NCI-H526 (cell line): Measurements from ENCODE around the gene COL6A2.
"Not testable (repeated sequence)": the region's sequence is repeated elsewhere in the genome, so short reads cannot be mapped to it uniquely, and the experiment has no call there.

Experiments used
- DNase-seq, 2 experiments: peaks; one replicate each; lab custom pipeline; 2025; lab: John Stamatoyannopoulos, UW

The COL6A2 gene

DNA sequence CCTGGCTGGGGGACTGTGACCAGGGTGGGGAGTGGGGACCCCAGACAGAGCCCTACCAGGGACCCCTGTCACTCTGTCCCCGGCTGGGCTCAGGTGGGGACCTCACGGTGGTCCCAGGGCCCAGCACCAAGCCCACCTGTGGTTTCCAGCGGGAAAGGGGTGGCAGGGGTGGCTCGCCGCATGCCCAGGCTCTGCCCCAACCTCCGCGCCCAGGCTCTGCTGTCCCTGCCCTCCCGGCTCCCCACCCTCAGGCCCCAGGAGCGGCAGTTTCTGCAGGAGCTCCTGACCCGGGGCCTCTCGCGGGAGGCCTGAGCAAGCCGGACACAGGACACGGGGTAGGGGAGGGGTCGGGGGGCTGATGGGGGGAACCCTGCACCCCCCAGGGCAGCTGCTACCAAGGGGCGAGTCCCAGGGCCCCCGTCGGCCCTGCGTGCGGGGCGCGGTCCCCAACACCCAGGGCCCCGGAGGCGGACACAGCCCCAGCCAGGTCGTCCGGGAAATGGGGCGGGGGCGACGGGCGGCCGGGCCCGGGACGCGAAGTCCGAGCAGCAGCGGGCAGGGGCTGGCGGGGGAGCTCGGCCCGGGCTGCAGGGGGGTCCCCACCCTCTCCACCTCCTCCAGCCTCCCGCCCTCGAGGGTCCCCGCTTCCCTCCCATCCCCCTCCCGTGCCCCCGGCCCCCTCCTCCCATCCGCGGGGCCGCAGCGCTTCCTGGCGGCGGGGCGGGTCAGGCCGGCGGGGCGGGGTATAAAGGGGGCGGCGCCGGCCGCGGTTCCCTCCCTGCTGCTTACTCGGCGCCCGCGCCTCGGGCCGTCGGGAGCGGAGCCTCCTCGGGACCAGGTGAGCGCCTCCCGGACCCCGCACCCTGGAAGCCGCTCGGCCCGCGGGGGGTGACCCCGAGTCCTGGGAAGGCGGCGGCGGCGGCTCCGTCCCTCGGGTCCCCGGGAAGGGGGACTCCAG, at the start of gene COL6A2:
Gene COL6A2, plus strand, starts transcription at position 777 of the 958 bp plus-strand sequence.
- peak in 1 of 2 experiments; percentile 50 for DNase-seq

DNA sequence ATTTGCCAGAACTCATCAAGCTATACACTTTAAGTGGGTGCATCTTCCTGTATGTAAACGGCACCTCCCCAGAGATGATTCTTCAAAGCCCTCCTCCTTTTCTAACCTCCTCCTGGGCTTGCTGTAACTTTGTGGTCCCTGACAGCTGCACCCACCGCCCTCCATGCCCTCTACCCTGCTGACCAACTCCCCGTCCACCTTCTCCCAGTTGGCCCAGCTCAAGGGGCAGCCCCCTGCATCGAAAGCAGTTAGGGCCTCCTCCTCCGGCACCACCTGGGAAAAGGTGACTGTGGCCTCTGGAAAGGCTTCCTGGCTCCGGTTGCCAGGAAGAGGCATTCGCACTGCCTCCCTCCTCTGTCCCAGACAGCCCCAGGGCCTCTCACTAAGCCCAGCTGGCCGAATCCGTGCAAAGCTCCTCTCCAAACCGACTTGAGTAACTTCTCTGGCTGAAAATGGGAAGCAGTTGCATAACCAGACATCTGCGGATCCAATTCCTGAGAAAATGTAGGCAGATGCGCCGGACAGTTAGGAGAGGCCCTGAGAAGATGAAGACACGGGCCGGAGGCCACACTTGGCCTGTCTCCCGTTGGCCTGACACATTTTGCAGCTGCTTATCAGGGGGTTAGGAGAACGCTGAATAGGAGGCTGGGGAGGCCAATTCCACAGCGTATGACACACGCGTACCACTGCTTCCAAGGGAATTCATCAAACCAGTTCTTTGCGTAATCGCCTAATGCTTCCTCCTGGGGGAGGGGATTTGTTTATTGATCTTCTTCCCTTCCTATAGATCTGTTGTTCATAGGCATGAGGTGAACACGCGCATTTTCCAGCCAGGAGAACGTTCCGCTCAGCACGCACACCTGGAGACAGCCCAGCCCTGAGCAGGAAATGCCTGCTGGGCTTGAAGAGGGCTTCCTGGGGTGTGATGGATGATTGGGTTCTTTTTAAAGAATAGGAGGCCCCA, 48.7 kb upstream of the COL6A2 start:
- DNase-seq: no peak

DNA sequence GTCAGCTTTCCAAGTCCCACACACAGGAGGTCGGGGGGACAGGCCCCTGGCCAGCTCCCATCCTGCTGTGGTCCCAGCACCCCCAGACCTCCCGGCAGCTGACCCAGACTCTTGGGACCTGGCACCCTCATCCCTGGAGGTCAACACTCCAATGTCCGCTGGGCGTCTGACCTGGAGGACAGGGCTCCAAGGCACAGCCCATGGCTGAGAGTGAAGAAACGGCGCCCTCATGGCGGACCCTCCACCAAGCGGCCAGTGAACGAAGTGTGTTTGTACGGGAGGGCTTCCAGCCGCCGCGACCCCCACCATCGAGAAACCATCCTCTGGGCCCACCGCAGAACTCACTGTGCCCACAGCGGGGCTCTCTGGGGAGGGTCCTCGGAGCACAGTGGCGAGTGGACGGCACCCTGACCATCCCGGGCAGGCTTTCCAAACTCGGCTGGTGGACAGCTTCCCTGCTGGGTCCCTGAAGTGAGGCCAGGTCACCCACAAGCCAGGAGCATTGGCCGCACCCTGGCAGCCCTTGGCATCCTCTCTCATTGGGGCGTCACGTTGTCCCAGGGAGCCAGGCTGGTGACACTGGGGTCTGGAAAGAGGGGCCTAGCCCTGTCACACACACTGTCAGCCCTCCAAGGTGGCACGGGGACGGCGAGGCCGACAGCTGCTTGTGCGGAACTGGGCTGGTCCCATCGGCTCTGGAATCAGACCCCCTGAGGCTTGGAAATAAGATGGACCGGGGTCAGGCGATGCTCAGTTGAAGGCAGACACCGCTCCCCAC, 47.8 kb upstream of the COL6A2 start:
- DNase-seq: no peak

DNA sequence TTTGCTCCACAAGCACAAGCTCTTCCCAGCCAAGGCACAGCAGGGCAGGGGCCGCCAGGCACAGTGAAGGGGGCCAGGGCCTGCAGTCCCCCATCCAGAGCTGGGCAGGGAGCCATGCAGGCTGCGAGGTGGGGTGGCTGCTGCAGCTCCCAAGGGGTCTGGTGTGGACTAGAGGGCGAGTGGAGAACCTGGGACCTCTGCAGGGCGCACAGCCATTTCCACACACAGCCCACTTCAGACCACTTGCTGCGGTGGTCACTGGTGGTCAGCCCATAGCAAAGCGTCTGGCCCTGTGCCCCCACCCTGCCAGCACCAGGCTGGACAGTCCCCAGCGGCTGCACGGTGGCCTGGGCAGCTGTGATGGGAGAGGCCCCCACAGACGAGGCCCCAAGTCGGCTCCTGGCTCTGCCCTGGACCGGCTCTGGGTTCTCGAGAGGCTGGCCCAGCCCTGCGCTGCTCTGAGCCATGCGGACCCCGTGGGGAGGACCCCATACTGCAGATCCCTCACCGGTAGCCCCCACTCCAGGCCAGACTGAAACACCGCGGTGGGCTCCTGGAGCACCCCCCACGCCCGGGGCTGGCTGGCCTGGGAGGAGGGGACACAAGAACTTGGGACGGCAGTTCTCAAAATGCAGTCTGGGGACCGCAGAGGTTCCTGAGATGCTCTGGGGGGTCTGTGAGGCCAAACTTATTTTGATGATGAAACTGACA, 47.1 kb upstream of the COL6A2 start:
- DNase-seq: no peak

DNA sequence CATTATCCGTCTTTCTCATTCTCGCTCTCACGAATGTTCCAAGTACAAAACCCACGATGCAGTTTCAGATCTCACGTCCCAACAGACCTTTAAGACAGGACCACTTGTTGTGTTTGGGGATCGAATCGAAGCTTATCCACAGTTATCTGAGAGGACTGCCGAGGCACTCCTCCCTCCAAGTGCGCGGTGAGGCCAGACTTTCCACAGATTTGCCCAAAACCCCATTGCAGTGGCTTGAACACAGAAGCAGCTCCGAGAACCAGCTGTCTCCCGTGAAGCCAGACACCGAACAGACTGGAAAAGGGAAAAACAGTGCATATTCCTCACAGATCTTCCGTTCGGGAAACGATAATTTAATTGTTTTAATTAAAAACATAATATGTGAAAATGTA, 46.5 kb upstream of the COL6A2 start:
- no peak for DNase-seq

DNA sequence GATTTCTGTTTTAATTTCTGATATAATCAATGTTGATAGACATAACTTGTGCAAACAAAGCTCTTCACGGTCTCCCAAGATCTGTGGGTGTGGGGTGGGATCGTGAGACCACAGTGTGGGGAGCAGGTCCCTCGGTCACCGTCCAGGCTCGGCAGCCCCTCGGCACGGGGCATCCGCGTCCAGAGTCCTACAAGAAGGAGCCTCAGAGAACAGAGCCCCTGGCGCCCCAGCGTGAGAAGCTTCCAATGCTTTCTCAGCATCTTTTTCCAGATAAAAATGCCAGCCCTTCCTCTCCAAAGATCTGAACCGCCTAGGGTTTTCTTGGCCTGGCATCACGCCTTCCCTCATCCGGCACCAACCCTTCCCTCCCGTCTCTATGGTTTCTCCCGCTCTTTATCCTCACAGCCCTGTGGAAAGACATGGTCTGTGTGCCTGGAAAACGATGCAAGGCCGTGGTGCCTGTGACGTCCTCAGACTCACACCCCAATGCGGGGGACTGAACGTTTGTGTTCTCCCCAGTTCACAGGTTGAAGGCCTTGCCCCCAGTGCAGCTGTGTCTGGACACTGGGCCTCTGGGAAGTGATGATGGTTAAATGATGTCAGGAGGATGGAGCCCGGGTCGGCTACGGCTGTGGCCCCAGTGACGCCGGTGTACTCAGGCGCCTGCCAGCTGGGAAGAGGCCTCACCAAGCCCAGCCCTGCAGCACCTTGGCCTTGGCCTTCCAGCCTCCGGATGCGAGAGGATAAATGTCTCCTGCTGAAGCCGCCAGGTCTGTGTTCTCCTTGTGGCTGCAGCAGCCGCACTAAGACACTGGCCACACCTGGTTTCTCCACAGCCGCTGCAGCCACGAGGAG, 45.9 kb upstream of the COL6A2 start:
- no peak for DNase-seq

DNA sequence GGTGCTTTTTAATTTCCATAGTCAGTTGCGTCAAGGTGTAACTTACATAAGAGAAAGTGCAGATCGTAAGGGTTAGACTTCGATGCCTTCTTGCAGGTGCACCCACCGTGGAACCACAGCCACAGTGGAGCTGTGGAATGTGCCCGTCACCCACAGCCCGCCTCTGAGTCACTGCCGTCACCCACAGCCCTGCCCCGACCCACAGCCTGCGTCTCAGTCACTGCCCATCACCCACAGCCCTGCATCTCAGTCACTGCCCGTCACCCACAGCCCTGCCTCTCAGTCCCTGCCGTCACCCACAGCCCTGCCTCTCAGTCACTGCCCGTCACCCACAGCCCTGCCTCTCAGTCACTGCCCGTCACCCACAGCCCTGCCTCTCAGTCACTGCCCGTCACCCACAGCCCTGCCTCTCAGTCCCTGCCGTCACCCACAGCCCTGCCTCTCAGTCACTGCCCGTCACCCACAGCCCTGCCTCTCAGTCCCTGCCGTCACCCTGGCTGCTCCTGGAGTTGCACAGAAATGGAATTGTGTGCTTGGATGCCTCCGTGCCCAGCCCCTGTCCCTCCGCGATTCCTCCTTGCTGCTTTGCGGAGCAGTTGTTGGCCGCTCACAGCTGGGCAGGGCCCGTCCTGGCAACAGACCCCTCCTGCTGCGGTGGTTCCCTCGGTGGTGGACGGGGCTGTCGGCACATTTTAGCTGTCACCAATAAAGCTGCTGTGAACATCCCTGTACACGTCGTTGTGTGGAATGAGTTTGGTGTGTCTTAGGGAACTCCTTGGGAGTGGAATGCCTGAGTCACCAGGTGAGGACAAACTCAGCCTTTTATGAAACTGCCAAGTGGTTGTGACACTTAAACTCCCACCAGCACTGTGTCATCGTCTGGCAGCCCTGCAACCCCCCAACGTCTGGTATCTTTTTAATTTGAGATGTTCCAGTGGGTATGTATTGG, 44.9 kb upstream of the COL6A2 start:
- peak in 1 of 2 experiments; percentile 23 for DNase-seq

DNA sequence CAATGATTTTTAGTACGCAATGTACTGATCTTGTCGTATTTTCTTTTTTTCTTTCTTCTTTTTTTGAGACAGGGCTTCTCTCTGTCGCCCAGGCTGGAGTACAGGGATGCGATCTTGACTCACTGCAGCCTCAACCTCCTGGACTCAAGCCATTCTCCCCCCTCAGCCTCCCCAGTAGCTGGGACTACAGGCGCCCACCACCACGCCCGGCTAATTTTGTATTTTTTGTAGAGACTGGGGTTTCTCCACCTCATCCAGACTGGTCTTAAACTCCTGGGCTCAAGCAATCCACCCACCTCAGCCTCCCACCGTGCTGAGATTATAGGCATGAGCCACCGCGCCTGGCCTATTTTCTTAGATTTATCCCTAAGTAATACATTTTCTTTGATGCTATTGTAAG, 43.9 kb upstream of the COL6A2 start:
- DNase-seq: no peak

DNA sequence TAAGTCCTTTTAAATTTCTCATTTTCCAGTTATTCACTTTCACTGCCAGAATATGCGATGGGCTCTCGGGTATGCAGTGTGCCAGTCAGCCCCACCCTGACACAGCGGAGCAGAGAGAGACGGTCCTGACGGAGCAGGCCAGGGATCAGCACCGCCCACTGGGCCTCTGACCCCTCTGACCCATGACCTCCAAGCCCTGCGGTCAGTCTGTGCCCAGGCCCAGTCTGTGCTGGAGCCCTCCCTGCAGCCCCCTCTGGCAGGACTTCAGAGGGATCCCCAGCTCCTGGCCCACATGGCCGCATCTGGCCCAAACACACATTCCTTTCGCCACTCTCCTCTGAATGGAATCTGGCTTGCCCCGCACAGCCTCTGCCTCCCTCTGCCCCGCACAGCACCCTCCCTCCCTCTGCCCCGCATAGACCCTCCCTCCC, 43.4 kb upstream of the COL6A2 start:
- DNase-seq: no peak

DNA sequence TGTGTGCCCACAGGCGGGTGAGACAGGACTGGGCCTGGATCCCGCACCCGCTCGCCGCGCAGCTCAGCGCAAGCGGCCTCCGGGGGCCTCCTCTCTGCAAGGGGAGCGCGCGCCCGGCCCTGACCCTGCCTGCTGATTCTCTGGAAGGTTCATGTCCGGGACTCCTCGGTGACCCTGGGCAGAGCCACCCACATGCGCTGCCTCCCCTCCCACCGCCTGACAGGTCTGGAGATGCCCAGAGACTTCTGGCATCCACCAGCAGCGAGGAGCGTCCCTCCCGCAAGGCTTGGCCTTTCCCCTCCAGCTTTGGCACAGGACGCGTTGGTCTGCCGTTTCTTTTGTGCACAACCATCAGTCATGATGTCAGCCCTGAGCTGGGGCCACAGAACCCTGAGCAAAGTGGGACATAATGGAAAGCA, 42.0 kb upstream of the COL6A2 start:
- DNase-seq: no peak

DNA sequence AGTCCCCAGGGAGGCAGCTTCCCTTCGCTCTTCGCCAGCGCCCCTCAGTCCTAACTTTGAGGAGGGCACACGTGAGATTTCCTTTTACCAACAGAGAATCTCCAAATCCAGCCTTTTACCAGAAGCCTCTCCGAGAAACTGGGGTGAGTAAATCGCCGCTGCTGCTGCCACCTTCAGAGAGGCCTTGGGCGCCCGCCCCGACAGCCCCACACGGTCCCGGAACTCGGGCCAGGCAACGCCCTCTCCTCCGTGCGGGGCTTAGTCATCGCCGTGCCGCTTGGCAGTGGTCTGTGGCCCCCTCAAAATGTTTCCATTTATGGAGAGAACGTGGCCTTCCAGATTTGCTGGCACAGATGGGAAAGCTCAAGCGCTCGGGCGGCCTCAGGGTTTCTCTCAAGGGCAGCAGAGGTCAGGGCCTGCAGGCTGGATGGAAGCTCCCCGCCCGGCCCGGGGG, 41.4 kb upstream of the COL6A2 start:
- no peak for DNase-seq

DNA sequence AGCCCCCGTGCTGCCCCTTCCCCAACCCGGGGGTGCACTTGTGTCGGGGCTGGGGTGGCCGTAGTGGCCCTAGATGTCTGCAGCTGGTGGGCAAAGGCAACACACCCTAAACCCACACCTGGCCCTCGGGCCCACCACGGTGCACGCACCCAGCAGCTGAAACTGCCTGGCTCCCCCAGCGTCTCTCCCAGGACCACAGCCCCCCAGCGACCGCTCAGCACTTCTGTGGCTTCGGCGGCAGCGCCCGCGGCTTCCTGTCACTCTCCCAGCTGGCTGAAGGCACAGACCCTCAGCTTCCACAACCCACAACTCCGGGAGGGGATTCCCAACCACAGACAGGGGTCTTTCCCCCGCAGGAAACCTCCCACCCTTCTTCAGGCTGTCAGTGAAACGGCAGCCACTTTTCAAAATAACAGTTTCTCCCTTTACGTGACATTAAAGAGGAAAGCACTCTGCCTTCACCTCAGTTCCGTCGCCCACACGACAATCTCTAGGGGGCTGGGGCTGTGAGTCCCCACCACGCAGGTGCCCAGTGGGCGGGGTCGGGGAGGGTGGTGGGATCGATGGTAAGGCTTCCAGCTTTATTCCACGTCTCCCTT, 40.7 kb upstream of the COL6A2 start:
- no peak for DNase-seq

DNA sequence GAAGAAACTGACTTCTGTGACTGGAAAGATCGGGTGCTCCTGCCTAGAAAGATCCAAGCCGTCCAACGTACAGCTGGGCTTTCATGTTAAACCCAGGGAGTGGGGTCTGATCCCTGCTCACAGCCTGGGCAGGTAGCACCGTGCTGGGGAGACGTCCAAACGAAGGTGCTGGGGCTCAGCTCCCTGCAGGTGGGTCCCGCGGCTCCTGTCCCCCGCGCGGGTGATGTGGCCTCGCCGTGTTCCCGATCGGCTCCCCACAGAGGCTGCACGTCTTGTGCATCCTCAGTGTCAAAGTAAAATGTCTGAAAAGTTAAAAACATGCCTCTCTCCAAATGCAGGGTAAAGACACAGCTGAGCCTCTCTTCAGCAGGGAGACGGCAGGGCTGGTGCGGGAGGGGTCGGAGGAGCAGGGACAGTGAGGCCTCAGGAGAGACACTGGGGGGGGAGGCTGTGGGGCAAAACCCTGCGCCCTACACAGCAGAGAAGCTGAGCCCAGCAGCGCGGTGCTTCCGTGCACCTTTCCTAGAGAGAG, 40.1 kb upstream of the COL6A2 start:
- DNase-seq: no peak

DNA sequence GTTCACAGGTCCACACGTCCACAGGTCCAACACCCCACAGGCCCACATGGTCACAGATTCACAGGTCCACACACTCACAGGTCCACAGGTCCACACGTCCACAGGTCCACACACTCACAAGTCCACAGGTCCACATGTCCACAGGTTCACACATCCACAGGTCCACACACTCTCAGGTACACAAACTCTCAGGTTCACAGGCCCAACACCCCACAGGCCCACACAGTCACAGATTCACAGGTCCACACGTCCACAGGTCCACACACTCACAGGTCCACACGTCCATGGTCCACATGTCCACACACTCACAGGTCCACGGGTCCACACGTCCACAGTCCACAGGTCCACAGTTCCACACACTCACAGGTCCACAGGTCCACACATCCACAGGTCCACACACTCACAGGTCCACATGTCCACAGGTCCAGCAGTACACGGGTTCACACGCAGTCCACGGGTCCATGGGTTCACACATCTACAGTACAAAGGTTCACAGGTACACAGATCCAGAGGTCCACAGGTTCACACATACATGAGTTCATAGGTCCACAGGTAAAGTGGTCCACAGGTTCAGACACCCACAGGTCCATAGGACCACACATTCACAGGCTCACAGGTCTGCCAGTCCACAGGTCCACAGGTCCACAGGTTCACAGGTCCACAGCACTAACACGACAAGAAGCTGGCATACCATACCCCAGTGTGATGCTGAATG, 39.3 kb upstream of the COL6A2 start:
- DNase-seq: no peak

DNA sequence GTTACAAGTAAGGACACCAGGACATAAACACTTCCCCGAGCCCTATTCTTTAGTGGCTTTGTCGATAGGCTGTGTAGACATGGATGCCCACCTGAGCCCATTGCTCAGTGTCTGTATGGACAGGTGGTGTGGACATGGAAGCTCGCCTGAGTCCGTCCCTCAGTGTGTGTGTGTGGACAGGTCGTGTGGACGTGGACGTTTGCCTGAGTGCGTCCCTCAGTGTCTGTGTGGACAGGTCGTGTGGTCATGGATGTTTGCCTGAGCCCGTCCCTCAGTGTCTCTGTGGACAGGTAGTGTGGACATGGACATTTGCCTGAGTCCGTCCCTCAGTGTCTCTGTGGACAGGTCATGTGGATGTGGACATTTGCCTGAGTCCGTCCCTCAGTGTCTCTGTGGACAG, 38.7 kb upstream of the COL6A2 start:
- DNase-seq: no peak

DNA sequence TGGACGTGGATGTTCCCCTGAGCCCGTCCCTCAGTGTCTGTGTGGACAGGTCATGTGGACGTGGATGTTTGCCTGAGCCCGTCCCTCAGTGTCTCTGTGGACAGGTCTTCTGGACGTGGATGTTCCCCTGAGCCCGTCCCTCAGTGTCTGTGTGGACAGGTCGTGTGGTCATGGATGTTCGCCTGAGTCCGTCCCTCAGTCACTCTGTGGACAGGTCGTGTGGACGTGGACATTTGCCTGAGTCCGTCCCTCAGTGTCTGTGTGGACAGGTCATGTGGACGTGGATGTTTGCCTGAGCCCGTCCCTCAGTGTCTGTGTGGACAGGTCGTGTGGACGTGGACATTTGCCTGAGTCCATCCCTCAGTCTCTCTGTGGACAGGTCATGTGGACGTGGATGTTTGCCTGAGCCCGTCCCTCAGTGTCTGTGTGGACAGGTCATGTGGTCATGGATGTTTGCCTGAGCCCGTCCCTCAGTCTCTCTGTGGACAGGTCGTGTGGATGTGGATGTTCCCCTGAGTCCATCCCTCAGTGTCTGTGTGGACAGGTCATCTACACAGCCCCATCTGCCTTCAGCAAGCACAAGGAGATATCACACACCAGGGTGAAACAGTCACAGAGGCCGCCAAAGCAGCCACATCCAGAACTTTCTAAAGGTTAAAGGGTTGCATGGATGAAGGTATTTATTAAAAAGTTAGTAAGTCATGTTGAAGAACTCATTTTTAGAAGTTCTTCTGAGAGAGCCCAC, 38.0 kb upstream of the COL6A2 start:
- DNase-seq: not testable (repeated sequence)

DNA sequence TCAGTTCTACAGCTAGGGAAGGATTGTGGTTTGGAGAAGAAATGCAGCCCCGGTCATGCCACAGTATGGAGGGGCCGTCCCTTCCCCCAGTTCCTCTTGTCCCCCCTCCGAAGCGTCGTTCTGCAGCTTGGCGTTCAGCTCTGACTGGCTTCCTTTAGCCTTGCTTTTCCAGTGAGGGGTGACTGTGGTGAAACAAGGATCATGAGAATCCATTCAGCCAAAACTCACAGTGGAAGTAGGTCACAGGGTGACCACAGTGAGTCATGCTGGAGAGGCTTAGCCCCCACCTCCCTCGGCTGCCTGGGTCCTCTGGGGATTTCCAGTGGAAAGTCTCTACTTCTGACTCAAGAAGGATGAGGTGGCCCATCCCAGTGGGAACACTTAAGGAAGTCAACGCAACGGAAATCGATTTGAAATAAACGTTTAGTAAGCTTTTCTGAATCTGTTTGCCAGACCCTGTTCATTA, 37.3 kb upstream of the COL6A2 start:
- DNase-seq: no peak
